NCI-H345 treated with DMSO at 0.1 percent for 48 hours (cell line): ENCODE results near the gene HCN1.
"Not testable (repeated sequence)": the region's sequence is repeated elsewhere in the genome, so short reads cannot be mapped to it uniquely, and the experiment has no call there.

Experiments used
- DNase-seq: peaks from one replicate; lab custom pipeline; 2025; ENCODE audit not compliant: unreplicated experiment; lab: John Stamatoyannopoulos, UW

Gene HCN1

GRCh38 chr5:45622365-45622764 is 73.8 kb downstream of the HCN1 start:
- no peak for DNase-seq

GRCh38 chr5:45617859-45618416 is 78.2 kb downstream of the HCN1 start:
- DNase-seq, result no peak

GRCh38 chr5:45609661-45610060 is 86.5 kb downstream of the HCN1 start:
- no peak for DNase-seq

GRCh38 chr5:45604092-45604491 is 92.1 kb downstream of the HCN1 start:
- no peak for DNase-seq

GRCh38 chr5:45601424-45601823 is 94.8 kb downstream of the HCN1 start:
- no peak for DNase-seq

- DNase-seq, result no peak
Observed at GRCh38 chr5:45596320-45596719, 99.9 kb downstream of the HCN1 start.

- DNase-seq, result not testable (repeated sequence)
Observed at GRCh38 chr5:45586001-45586400, 110.2 kb downstream of the HCN1 start.

- no peak for DNase-seq
Observed at GRCh38 chr5:45578270-45578669, 117.9 kb downstream of the HCN1 start.

GRCh38 chr5:45568813-45569212 is 127.4 kb downstream of the HCN1 start:
- no peak for DNase-seq

GRCh38 chr5:45542421-45542820 is 153.8 kb downstream of the HCN1 start:
- no peak for DNase-seq

- no peak for DNase-seq
Observed at GRCh38 chr5:45533663-45534062, 162.5 kb downstream of the HCN1 start.

GRCh38 chr5:45532826-45533624 is 163.2 kb downstream of the HCN1 start:
- DNase-seq, result no peak

GRCh38 chr5:45521067-45521466 is 175.1 kb downstream of the HCN1 start:
- no peak for DNase-seq

GRCh38 chr5:45512521-45512920 is 183.7 kb downstream of the HCN1 start:
- no peak for DNase-seq

- DNase-seq, result no peak
Observed at GRCh38 chr5:45509371-45509770, 186.8 kb downstream of the HCN1 start.

GRCh38 chr5:45508135-45508534 is 188.0 kb downstream of the HCN1 start:
- DNase-seq, result no peak

- no peak for DNase-seq
Observed at GRCh38 chr5:45507178-45507577, 189.0 kb downstream of the HCN1 start.

- DNase-seq, result not testable (repeated sequence)
Observed at GRCh38 chr5:45499006-45499405, 197.2 kb downstream of the HCN1 start.

GRCh38 chr5:45491368-45491767 is 204.8 kb downstream of the HCN1 start:
- no peak for DNase-seq

- DNase-seq, result no peak
Observed at GRCh38 chr5:45484781-45485180, 211.4 kb downstream of the HCN1 start.

GRCh38 chr5:45454114-45454513 is 242.1 kb downstream of the HCN1 start:
- no peak for DNase-seq

- not testable (repeated sequence) for DNase-seq
Observed at GRCh38 chr5:45444856-45445255, 251.3 kb downstream of the HCN1 start.

GRCh38 chr5:45440466-45440865 is 255.7 kb downstream of the HCN1 start:
- no peak for DNase-seq
